Measurements from ENCODE around the gene ARHGAP45.
"Not testable (repeated sequence)": the region's sequence is repeated elsewhere in the genome, so short reads cannot be mapped to it uniquely, and the experiment has no call there.

Gene ARHGAP45

GRCh38 chr19:1121395-1121794 is 54.4 kb downstream of the ARHGAP45 start:
- no peak for DNase-seq

DNA sequence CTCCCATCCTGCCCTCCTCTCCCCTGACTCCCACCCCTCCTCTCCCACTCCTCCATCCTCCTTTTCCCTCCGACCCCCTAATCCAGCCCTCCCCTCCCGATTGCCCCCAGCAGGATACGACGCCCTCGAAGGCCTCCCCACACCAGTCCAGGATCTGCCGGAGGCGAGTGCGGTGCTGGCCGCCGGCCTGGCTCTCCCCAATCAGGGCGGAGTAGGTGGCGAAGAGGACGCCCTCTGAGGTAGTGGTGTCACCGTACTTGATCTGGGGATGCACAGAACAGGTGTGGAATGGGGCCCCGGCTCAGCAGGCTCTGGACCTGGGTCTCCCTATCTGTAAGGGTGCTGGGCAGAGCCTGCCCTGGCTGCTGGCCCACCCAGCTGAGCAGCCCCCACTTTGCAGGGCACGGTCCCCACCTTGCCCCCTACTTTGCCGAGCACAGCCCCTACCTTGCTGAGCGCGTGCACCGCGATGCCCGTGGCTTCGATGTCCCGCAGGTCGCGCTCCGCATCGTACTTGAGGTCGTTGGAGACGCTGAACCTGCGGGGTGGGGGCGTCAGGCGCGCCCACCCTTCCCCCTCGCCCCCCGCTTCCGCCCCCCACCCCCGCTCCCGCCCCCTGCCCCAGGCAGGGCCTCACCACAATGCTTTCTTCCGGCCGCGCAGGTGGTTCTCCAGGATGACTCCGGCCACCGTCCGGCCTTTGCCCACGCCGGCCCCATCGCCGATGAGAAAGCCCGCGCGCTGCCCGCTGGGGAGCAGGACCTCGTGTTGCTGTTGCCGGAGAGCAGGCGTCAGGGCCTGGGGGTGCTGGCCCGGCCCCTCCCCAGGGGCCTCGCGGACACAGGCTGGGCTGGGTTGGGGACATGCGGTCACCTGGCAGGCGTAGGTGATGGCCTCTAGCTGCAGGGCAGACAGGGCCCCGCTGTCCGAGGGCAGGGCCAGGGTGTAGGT is 55.3 kb downstream of the ARHGAP45 start:
- no peak for DNase-seq

DNA sequence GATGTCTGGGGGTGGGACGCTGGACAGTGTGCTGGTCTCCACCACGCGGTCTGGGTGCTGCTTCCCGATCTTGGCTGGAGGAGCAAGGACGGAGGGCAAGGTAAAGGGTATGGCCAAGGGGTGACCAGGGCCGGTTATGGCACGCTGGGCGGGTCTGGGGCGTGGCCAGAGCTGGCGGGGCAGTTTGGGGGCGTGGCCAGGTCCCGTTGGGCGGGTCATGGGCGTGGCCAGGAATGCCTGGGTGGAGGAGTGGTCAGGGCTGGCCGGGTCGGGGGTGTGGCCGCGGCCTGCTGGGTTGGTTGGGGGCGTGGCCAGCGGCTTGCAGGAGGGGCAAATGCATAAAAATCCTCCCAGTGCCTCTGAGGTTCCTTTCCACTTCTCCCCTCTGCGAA is 56.0 kb downstream of the ARHGAP45 start:
- no peak for DNase-seq

- no peak for DNase-seq
Observed at GRCh38 chr19:1123381-1123780, 56.4 kb downstream of the ARHGAP45 start.

GRCh38 chr19:1123885-1124677 is 57.1 kb downstream of the ARHGAP45 start:
- DNase-seq = no peak

DNA sequence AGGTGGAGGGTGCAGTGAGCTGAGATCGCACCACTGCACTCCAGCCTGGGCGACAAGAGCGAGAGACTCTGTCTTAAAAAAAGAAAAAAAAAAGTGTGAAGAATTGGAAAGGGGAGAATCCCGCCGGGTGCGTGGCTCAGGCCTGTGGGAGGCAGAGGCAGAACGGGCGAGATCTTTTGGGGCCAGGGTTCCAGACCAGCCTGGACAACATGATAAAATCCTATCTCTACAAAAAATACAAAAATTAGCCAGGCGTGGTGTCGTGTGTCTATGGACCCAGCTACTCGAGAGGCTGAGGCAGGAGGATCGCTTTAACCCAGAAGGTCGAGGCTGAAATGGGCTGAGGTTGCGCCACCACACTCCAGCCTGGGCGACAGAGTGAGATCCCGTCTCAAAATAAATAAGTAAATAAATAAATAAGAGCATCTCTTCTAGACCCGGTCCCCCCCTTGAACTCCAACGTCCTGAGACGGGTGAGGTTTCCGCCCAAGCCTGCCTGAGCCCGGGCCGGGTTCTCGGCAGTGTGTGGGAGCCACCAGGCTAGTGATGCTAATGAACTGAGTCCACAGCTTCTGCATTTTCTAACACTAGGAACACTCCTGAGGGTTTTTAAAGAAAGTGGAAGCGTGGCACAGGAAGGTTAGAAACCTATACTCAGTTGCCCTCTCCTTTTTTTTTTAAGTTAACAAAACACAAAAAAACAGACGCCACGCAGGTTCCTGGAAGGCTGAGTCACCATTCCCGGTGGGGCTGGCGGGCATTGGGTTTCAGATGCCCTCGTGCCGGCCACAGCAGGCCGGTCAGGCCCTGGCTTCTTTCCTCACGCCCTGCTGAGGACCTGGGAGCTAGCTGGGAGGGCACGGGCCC is 58.9 kb downstream of the ARHGAP45 start:
- no peak for DNase-seq

GRCh38 chr19:1126984-1127760 is 60.2 kb downstream of the ARHGAP45 start:
- no peak for DNase-seq

DNA sequence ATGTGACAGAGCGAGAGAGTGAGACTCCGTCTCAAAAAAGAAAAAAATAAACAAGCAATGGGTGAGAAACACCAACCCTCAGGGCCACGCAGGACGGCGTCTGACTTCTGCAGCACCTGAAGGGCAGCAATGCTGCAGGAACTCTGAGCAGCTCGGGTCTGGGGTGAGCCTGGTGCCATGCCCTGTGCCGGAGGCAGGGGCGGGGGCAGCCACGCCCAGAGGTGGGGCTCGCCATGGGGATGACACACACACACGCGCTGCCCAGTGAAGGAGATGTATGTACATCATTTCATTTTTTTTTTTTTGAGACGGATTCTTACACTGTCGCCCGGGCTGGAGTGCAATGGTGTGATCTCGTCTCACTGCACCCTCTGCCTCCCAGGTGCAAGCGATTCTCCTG is 61.1 kb downstream of the ARHGAP45 start:
- no peak for DNase-seq

GRCh38 chr19:1129084-1129483 is 62.1 kb downstream of the ARHGAP45 start:
- not testable (repeated sequence) for DNase-seq

GRCh38 chr19:1129535-1129934 is 62.6 kb downstream of the ARHGAP45 start:
- no peak for DNase-seq

DNA sequence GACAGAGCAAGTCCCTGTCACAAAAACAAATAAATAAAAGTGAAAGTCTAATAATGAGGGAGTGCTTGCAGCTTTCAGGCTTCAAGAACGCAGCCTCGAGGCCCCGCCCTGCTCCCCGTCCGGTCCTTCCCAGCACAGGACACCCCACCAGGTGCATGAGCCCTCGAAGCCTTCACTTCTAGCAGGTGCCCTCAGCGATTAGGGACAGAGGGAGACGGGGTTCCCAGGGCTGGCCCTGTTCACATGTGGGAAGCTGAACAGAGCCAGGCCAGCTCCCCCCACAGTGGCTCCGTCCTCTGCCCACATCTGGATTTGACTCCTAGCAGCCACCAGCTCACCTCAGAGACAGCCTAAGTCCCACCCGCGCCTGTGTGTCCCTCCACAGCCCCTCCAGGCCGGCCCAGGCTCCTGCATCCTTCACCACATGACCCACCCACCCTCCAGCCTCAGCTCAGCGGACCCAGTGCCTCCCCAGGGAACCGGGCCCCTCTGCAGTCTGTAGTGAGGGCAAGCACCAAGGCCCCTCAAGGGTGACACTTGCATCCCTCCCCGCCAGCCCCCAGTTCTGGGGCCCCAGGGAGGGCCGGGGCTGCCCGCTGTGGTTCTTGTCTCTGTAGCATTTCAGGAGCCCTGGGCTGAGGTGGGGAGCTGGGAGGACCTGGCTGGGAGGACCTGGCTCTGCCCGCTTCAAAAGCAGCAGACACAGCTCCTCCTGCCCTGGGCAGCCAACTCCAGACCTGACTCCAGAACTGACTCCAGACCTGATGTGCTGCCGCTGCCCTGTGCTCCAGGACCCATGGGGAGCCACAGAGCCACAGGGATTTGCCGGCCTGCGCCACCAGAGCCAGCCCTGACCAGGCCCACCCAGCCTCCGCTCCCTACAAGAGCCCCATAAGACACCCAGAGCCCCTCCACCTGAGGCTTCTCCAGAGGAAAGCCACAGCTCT is 64.1 kb downstream of the ARHGAP45 start:
- peak; percentile 56 for DNase-seq

- peak; percentile 88 for DNase-seq
Observed at GRCh38 chr19:1131718-1132551, 65.0 kb downstream of the ARHGAP45 start.

GRCh38 chr19:1132552-1133383 is 65.8 kb downstream of the ARHGAP45 start:
- DNase-seq = peak; percentile 20

DNA sequence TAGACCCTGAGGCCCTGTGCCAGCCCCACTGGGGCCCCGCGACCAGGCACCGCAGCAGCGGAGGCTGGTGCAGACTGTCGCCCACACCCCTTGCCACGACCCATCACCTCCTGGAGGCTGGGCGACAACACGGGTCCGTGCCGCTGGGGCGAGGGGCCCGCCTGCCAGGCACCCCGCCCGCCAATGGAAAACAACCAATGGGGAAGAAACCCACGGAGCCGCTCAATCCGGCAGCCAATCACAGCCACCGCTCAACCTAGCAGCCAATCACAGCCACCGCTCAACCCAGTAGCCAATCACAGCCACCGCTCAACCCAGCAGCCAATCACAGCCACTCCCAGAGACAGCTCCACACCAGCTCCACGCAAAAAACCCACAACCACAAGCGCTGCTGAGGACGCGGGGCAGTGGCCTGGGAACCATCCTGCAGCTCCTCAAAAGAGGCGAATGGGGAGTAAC is 66.5 kb downstream of the ARHGAP45 start:
- DNase-seq = peak; percentile 86

GRCh38 chr19:1134431-1134830 is 67.5 kb downstream of the ARHGAP45 start:
- no peak for DNase-seq

DNA sequence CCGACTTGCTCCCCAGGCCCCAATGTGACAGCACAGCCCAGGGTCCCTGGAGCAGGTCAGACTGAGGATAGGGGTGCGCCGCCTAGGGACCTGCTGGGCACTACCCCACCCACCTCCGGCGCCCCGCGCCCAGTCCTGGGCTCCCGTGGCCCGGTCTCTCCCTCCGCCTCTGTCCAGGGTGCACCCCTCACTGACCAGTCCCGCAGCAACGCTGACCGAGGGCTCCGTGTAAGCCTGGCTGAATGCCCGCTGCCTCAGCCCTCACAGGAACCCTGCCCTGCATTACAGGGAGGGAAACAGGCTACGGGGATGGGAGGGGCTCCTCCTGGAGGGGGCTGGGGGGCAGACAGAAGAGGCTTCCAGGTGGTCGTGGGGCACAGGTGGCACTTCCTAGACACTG is 68.5 kb downstream of the ARHGAP45 start:
- no peak for DNase-seq

DNA sequence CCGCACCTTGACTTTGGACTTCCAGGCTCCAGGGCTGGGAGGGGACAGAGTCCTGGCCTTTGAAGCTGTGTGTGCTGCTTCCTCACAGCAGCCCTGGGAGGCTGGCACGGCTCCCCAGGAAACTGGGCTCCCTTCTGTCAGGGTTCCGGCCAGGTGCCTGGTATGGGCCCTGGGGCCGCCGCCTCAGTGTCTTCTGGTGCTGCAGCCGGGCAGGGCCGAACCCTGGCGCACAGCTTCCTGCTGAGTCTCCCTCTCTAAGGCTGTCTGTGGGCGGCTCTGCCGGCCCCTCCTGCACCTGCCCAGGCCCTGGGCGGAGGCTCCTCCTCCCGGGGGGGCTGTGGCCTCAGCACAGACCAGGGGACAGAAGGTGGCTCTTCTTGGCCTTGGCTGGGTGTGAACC is 69.2 kb downstream of the ARHGAP45 start:
- DNase-seq = no peak

All from CD4-positive, alpha-beta T cell treated with Interleukin-4 for 4 hours (primary cell).